ENCODE results near the gene SYT9.

Gene SYT9

GRCh38 chr11:7414973-7415817 is 163.5 kb downstream of the SYT9 start:
- no peak for TF ChIP-seq POLR2A (IDR thresholded peaks at IDR 0.05; ENCODE audit: low read depth, low read length)
- DNase-seq (ENCODE audit: insufficient read length, low spot score) (no peak), FAIRE-seq (no peak)

- FAIRE-seq (no peak), DNase-seq (ENCODE audit: insufficient read length, low spot score) (no peak)
- TF ChIP-seq POLR2A (IDR thresholded peaks at IDR 0.05; ENCODE audit: low read depth, low read length) = no peak
Measured at GRCh38 chr11:7416080-7416479, 164.4 kb downstream of the SYT9 start.

GRCh38 chr11:7417328-7417727 is 165.6 kb downstream of the SYT9 start:
- DNase-seq (ENCODE audit: insufficient read length, low spot score) (no peak), FAIRE-seq (no peak)
- no peak for TF ChIP-seq POLR2A (IDR thresholded peaks at IDR 0.05; ENCODE audit: low read depth, low read length)

GRCh38 chr11:7418061-7418460 is 166.4 kb downstream of the SYT9 start:
- no peak for TF ChIP-seq POLR2A (IDR thresholded peaks at IDR 0.05; ENCODE audit: low read depth, low read length)
- FAIRE-seq = no peak
- DNase-seq (ENCODE audit: insufficient read length, low spot score) = no peak

GRCh38 chr11:7418906-7419305 is 167.2 kb downstream of the SYT9 start:
- TF ChIP-seq POLR2A (IDR thresholded peaks at IDR 0.05; ENCODE audit: low read depth, low read length) = no peak
- DNase-seq (ENCODE audit: insufficient read length, low spot score) (no peak), FAIRE-seq (no peak)

GRCh38 chr11:7421136-7421535 is 169.4 kb downstream of the SYT9 start:
- FAIRE-seq (no peak), DNase-seq (ENCODE audit: insufficient read length, low spot score) (no peak)
- TF ChIP-seq POLR2A (IDR thresholded peaks at IDR 0.05; ENCODE audit: low read depth, low read length) = no peak

GRCh38 chr11:7422544-7423331 is 171.0 kb downstream of the SYT9 start:
- no peak for FAIRE-seq
- no peak for DNase-seq (ENCODE audit: insufficient read length, low spot score)
- TF ChIP-seq POLR2A (IDR thresholded peaks at IDR 0.05; ENCODE audit: low read depth, low read length) = no peak

GRCh38 chr11:7423946-7424345 is 172.2 kb downstream of the SYT9 start:
- DNase-seq (ENCODE audit: insufficient read length, low spot score) (no peak), FAIRE-seq (no peak)
- TF ChIP-seq POLR2A (IDR thresholded peaks at IDR 0.05; ENCODE audit: low read depth, low read length) = no peak

- FAIRE-seq (no peak), DNase-seq (ENCODE audit: insufficient read length, low spot score) (no peak)
- no peak for TF ChIP-seq POLR2A (IDR thresholded peaks at IDR 0.05; ENCODE audit: low read depth, low read length)
Measured at GRCh38 chr11:7427733-7428132, 176.0 kb downstream of the SYT9 start.

GRCh38 chr11:7428196-7428595 is 176.5 kb downstream of the SYT9 start:
- no peak for TF ChIP-seq POLR2A (IDR thresholded peaks at IDR 0.05; ENCODE audit: low read depth, low read length)
- FAIRE-seq (no peak), DNase-seq (ENCODE audit: insufficient read length, low spot score) (no peak)

- no peak for TF ChIP-seq POLR2A (IDR thresholded peaks at IDR 0.05; ENCODE audit: low read depth, low read length)
- DNase-seq (ENCODE audit: insufficient read length, low spot score) (no peak), FAIRE-seq (no peak)
Measured at GRCh38 chr11:7430496-7430895, 178.8 kb downstream of the SYT9 start.

- TF ChIP-seq POLR2A (IDR thresholded peaks at IDR 0.05; ENCODE audit: low read depth, low read length) = no peak
- DNase-seq (ENCODE audit: insufficient read length, low spot score) (no peak), FAIRE-seq (no peak)
Measured at GRCh38 chr11:7435176-7435575, 183.5 kb downstream of the SYT9 start.

- no peak for TF ChIP-seq POLR2A (IDR thresholded peaks at IDR 0.05; ENCODE audit: low read depth, low read length)
- DNase-seq (ENCODE audit: insufficient read length, low spot score) (no peak), FAIRE-seq (no peak)
Measured at GRCh38 chr11:7436146-7436545, 184.4 kb downstream of the SYT9 start.

GRCh38 chr11:7436657-7437056 is 185.0 kb downstream of the SYT9 start:
- no peak for TF ChIP-seq POLR2A (IDR thresholded peaks at IDR 0.05; ENCODE audit: low read depth, low read length)
- FAIRE-seq = no peak
- no peak for DNase-seq (ENCODE audit: insufficient read length, low spot score)

- DNase-seq (ENCODE audit: insufficient read length, low spot score) (no peak), FAIRE-seq (no peak)
- TF ChIP-seq POLR2A (IDR thresholded peaks at IDR 0.05; ENCODE audit: low read depth, low read length) = no peak
Measured at GRCh38 chr11:7437696-7438095, 186.0 kb downstream of the SYT9 start.

Data from H54 (cell line).